Activated B cell treated with CpG ODN at 0.5 μM for 24 hours (primary cell): ENCODE results near the gene AP4S1. TPM values are rescaled to one million over a fixed set of nuclear protein-coding genes. Genes with fewer than 3 reads are reported as not detected.
"Not testable (repeated sequence)": the region's sequence is repeated elsewhere in the genome, so short reads cannot be mapped to it uniquely, and the experiment has no call there.

ENCODE experiments used
- ATAC-seq: fragments of 200-7000 bp; cut with Tn5 transposase; one replicate; pipeline ENCODE4 v1.10.0; 2021; ENCODE audit warnings: low read depth, mild to moderate bottlenecking, moderate library complexity
- CTCF ChIA-PET: fragments of 350-600 bp; sonication (Branson Sonifier 250); formaldehyde crosslinking; loops from one replicate; lab custom pipeline; 2021; ENCODE audit warnings: antibody characterized with exemption; lab: Charles Lee
- POLR2A ChIA-PET: fragments of 350-600 bp; sonication (Branson Sonifier 250); formaldehyde crosslinking; loops from one replicate; lab custom pipeline; 2021; ENCODE audit warnings: antibody characterized with exemption; lab: Charles Lee
- DNase-seq: peaks from one replicate; pipeline ENCODE4 v3.0.0; 2022
- H3K27ac Mint-ChIP-seq: one replicate; pipeline ENCODE4 v1.8.0; 2020; ENCODE audit warnings: mixed read lengths
- H3K27me3 Mint-ChIP-seq: one replicate; pipeline ENCODE4 v1.8.0; 2021; ENCODE audit warnings: mixed read lengths
- H3K36me3 Mint-ChIP-seq: one replicate; pipeline ENCODE4 v1.8.0; 2021; ENCODE audit warnings: low read depth, mixed read lengths
- H3K4me1 Mint-ChIP-seq: one replicate; pipeline ENCODE4 v1.8.0; 2021; ENCODE audit warnings: mixed read lengths
- H3K4me3 Mint-ChIP-seq: one replicate; pipeline ENCODE4 v1.8.0; 2020; ENCODE audit warnings: mild to moderate bottlenecking, mixed read lengths
- H3K9me3 Mint-ChIP-seq: one replicate; pipeline ENCODE4 v1.8.0; 2020; ENCODE audit warnings: mixed read lengths
- intact Hi-C: fragments of 100-400 bp; cut with micrococcal nuclease; formaldehyde crosslinking; loops from one replicate; pipeline ENCODE4 v1.15.1; 2024
- total RNA-seq: library from RNA; stranded (reverse); gene quantifications from 2 replicates; pipeline ENCODE4 v1.2.3, GENCODE V29; 2022
- TF ChIP-seq, protein P1 (sequence below): fragments of 200-600 bp; IDR thresholded peaks from one replicate; pipeline ENCODE4 v1.8.0; 2022; ENCODE audit warnings: antibody characterized with exemption, mild to moderate bottlenecking

AP4S1 gene, protein sequence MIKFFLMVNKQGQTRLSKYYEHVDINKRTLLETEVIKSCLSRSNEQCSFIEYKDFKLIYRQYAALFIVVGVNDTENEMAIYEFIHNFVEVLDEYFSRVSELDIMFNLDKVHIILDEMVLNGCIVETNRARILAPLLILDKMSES
- total RNA-seq, result 12.0 and 14.8 TPM in 2 replicates

DNA sequence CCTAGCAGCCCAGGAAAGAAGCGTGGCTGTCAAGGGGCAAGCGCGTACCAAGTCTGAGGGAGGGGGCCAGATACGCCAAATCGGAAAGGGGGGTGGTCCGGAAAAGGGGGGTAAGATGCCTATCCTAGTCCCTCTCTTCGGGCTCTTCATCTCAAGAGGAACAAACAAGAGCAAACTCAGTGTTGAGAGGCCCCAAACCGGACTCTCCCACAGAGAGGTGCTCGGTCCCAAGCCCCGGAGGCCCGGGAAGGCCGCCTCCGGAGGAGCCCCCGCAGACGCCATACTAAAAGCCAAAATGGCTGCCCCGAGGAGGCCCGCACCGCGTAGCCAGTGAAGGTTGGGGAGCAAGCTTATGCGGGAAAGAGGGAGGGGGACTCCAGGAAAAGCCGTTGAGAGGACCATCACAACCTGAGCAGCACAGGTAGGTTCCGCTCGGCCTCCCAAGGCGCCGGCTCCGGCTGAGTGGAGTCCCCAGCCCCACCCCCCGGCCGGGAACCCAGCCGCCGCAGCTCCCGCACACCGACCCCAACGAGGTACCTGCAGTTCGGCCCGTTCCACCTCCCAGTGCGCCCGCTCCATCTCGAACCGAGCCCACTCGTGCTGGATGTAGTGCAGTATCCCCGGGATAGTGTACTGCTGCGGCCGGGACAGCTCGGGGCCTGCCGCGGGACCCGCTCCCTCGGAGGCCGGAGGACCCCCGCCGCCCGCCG lies at the start of gene AP4S1:
AP4S1 (plus strand) TSS at position 283 of the 710 bp plus-strand sequence. CDS start 40,548 bp downstream, outside the sequence.
- H3K27me3 Mint-ChIP-seq, result no peaks in the 10 kb centered on the region
- peak within 1 kb of the TSS; percentile 95 for H3K27ac Mint-ChIP-seq
- H3K9me3 Mint-ChIP-seq, result no peaks in the 10 kb centered on the region
- intact Hi-C loops, result loop anchor here (1.0 to 10.0 kb wide), 13 partner anchors 19 to 1177 kb away; partner anchors contain the start of genes ARHGAP5, COCH, DTD2 and G2E3
- DNase-seq, result peak; percentile 66
- TF ChIP-seq, protein P1, sequence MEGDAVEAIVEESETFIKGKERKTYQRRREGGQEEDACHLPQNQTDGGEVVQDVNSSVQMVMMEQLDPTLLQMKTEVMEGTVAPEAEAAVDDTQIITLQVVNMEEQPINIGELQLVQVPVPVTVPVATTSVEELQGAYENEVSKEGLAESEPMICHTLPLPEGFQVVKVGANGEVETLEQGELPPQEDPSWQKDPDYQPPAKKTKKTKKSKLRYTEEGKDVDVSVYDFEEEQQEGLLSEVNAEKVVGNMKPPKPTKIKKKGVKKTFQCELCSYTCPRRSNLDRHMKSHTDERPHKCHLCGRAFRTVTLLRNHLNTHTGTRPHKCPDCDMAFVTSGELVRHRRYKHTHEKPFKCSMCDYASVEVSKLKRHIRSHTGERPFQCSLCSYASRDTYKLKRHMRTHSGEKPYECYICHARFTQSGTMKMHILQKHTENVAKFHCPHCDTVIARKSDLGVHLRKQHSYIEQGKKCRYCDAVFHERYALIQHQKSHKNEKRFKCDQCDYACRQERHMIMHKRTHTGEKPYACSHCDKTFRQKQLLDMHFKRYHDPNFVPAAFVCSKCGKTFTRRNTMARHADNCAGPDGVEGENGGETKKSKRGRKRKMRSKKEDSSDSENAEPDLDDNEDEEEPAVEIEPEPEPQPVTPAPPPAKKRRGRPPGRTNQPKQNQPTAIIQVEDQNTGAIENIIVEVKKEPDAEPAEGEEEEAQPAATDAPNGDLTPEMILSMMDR, result no peak
- ChIA-PET POLR2A (interaction anchor here (0.6 to 2.8 kb wide), 12 partner anchors 10 to 432 kb away, joined by 3 to 38 read pairs (median 5); partner anchors contain the start of genes DTD2, HEATR5A and HECTD1), CTCF (interaction anchor here (1.1 to 1.2 kb wide), 2 partner anchors 46 to 182 kb away, joined by 3 to 5 read pairs; partner anchors contain the start of gene HECTD1)
- H3K4me1 Mint-ChIP-seq, result peaks cover 42% of the 10 kb centered on the region
- peak; percentile 20 for ATAC-seq
- H3K4me3 Mint-ChIP-seq, result peak within 1 kb of the TSS; percentile 99
- H3K36me3 Mint-ChIP-seq, result peaks cover 23% of the 10 kb centered on the region

DNA sequence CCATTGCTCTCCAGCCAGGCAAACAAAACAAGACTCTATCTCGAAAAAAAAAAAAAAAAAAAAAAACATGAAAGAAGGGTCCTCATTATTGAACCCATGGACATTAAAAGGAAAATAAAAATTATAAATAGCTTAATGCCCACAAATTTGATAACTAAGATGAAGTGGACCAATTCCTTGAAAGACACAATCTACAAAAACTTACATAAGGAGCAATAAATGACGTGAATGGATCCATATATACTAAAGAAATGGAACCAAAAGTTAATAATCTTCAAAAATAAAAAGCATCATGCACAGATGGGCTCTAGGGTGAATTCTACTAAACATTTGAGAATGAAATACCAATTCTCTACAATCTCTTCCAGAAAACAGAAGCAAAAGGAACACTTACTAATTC lies 47.7 kb upstream of the AP4S1 start:
- POLR2A ChIA-PET, result no interaction called here
- DNase-seq, result no peak
- intact Hi-C loops, result no loop called here
- Mint-ChIP-seq H3K27ac (no peak overlapping the region), H3K9me3 (no peaks in the 10 kb centered on the region), H3K27me3 (no peaks in the 10 kb centered on the region), H3K4me3 (no peak overlapping the region), H3K36me3 (peaks cover 2% of the 10 kb centered on the region), H3K4me1 (peaks cover 59% of the 10 kb centered on the region)
- no peak for ATAC-seq
- CTCF ChIA-PET, result interaction anchor here (0.6 to 4.3 kb wide), 2 partner anchors 84 to 105 kb away, joined by 5 to 20 read pairs; no protein-coding TSS in a partner anchor
- TF ChIP-seq, protein P1, result no peak

DNA sequence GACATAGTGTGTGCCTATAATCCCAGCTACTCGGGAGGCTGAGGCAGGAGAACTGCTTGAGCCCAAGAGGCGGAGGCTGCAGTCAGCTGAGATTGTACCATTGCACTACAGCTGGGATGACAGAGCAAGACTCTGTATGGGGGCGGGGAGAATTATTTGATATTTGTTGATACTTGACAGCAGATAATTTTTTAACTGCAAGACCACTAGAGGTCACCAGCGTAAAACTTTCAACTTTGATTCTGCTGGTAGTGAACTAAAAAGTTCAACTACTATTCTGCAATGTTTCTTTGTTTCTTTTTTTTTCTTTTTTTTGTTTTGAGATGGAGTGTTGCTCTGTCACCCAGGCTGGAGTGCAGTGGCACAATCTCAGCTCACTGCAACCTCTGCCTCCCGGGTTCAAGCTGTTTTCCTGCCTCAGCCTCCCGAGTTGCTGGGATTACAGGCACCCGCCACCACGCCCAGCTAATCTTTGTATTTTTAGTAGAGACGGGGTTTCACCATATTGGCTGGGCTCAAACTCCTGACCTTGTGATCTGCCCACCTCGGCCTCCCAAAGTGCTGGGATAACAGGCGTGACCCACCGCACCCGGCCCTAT lies 45.2 kb upstream of the AP4S1 start:
- DNase-seq, H3K27me3 Mint-ChIP-seq, H3K9me3 Mint-ChIP-seq, H3K36me3 Mint-ChIP-seq, H3K4me3 Mint-ChIP-seq: not testable (repeated sequence)
- intact Hi-C loops, result loop anchor here (1.0 to 5.0 kb wide), 6 partner anchors 45 to 376 kb away; partner anchors contain the start of genes AP4S1, HECTD1 and SCFD1
- CTCF ChIA-PET, result interaction anchor here (0.7 to 4.3 kb wide), 10 partner anchors 15 to 149 kb away, joined by 3 to 20 read pairs (median 3); partner anchors contain the start of genes AP4S1 and STRN3
- Mint-ChIP-seq H3K27ac (peak overlapping the region; percentile 30), H3K4me1 (peaks cover 49% of the 10 kb centered on the region)
- POLR2A ChIA-PET, result interaction anchor here (1.2 kb wide), 2 partner anchors 227 to 228 kb away, joined by 3 to 4 read pairs; partner anchors contain the start of gene HECTD1
- peak; percentile 73 for ATAC-seq
- TF ChIP-seq, protein P1, result peak; percentile 18

DNA sequence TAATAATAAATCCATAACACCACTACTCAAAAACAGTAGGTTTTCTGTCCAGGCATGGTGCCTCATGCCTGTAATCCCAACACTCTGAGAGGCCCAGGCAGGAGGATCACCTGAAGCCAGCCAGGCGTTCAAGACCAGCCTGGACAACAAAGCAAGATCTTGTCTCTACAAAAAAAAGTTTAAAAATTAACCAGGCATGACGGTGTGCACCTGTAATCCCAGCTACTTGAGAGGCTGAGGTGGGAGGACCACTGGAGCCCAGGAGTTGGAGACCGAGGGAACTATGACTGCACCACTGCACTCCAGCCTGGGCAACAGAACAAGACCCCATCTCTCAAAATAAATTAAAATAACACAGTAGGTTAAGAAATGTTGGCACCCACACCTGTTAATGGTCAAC lies 44.5 kb upstream of the AP4S1 start:
- POLR2A ChIA-PET, result interaction anchor here (1.2 kb wide), 1 partner anchor 227 kb away, joined by 4 read pairs; no protein-coding TSS in a partner anchor
- H3K27me3 Mint-ChIP-seq, result no peaks in the 10 kb centered on the region
- CTCF ChIA-PET, result interaction anchor here (0.8 to 4.3 kb wide), 6 partner anchors 14 to 148 kb away, joined by 3 to 20 read pairs (median 3); no protein-coding TSS in a partner anchor
- DNase-seq, result no peak
- TF ChIP-seq, protein P1, result no peak
- no peaks in the 10 kb centered on the region for H3K36me3 Mint-ChIP-seq
- H3K4me1 Mint-ChIP-seq, result peaks cover 50% of the 10 kb centered on the region
- ATAC-seq, result no peak
- intact Hi-C loops, result loop anchor here (1.0 to 5.0 kb wide), 6 partner anchors 44 to 375 kb away; partner anchors contain the start of genes AP4S1, HECTD1 and SCFD1
- H3K4me3 Mint-ChIP-seq, result no peak overlapping the region
- H3K27ac Mint-ChIP-seq, result peak overlapping the region; percentile 66
- H3K9me3 Mint-ChIP-seq, result no peaks in the 10 kb centered on the region
